HepG2 (cell line): ENCODE measurements around the gene FAM169A. TPM values are rescaled to one million over a fixed set of nuclear protein-coding genes. Genes with fewer than 3 reads are reported as not detected.
A peak's percentile ranks its signal among the peaks of the same experiment; 100 is the strongest.

Experiments used
- ATAC-seq: fragments of 200-7000 bp; cut with Tn5 transposase; 3 replicates; pipeline ENCODE4 v1.9.1; 2020; ENCODE audit warnings: mild to moderate bottlenecking, moderate library complexity
- BruUV-seq: library from RNA; stranded (reverse); fragments of 400-500 nt; replicated peaks from 2 replicates; lab custom pipeline; 2021; lab: Mats Ljungman, UMichigan
- CTCF ChIA-PET: fragments of 300-600 bp; formaldehyde crosslinking; extraction: SDS; loops from one replicate; lab custom pipeline; 2021; ENCODE audit warnings: low total read pairs, inconsistent platforms, low intra/inter-chr PET ratio; lab: Yijun Ruan, JAX
- POLR2A ChIA-PET: fragments of 350-600 bp; sonication (Branson Sonifier 250); formaldehyde crosslinking; loops from one replicate; lab custom pipeline; 2020; ENCODE audit warnings: antibody characterized with exemption, inconsistent platforms; lab: Yijun Ruan, JAX
- DNase-seq: peaks from one replicate; pipeline ENCODE4 v3.0.0-alpha.2; 2015; ENCODE audit warnings: low spot score
- FAIRE-seq: peaks from 3 replicates; lab custom pipeline; 2011; peaks lifted over from hg19 to GRCh38; lab: Jason Lieb, UNC
- H2AFZ ChIP-seq: one replicate; pipeline ENCODE4 v1.6.1; 2011; ENCODE audit warnings: low read length, inconsistent platforms
- H3K27ac ChIP-seq: fragments of 300-600 bp; 3 replicates; pipeline ENCODE4 v1.8.0; 2011; ENCODE audit warnings: mixed run types, mild to moderate bottlenecking, mixed read lengths, low read length, inconsistent platforms; ENCODE audit not compliant: insufficient read depth; ENCODE audit errors: extremely low read length
- H3K27me3 ChIP-seq, 2 experiments: fragments of 200-600 bp in 1 of 2; 2 replicates in 1 of 2; 3 replicates in 1 of 2; pipeline versions ENCODE4 v1.6.0 to v1.8.0; 2011; ENCODE audit warnings: low read length in 2 of 2, mild to moderate bottlenecking in 2 of 2, moderate library complexity in 2 of 2, inconsistent platforms in 1 of 2; ENCODE audit not compliant: insufficient read depth in 2 of 2, control insufficient read depth in 1 of 2
- H3K36me3 ChIP-seq, 2 experiments: fragments of 200-600 bp in 1 of 2; replicated peaks in 1 of 2; 2 replicates in 1 of 2; 3 replicates in 1 of 2; pipeline versions ENCODE4 v1.5.1 to v1.8.0; 2011; ENCODE audit warnings: low read length in 2 of 2, inconsistent platforms in 1 of 2; ENCODE audit not compliant: insufficient read depth in 2 of 2, control insufficient read depth in 1 of 2
- H3K4me1 ChIP-seq: 2 replicates; pipeline ENCODE4 v1.5.1; 2012; ENCODE audit warnings: low read length, inconsistent platforms; ENCODE audit not compliant: insufficient read depth
- H3K4me2 ChIP-seq: 2 replicates; pipeline ENCODE4 v1.6.0; 2011; ENCODE audit warnings: low read depth, low read length, inconsistent platforms
- H3K4me3 ChIP-seq, 3 experiments: fragments of 200-600 bp in 1 of 3; sonication (generic), shearing (Covaris generic) in 1 of 3; replicated peaks in 1 of 3; 2 replicates each; pipeline ENCODE4 v1.5.1; 2011 to 2016; ENCODE audit warnings: low read length in 3 of 3, inconsistent platforms in 2 of 3, low read depth in 2 of 3, mild to moderate bottlenecking in 2 of 3, control low read depth in 1 of 3, mixed read lengths in 1 of 3; ENCODE audit not compliant: insufficient read depth in 1 of 3
- H3K79me2 ChIP-seq: one replicate; pipeline ENCODE4 v1.6.1; 2011; ENCODE audit warnings: low read length, inconsistent platforms; ENCODE audit not compliant: insufficient read depth
- H3K9ac ChIP-seq: 2 replicates; pipeline ENCODE4 v1.6.0; 2011; ENCODE audit warnings: mild to moderate bottlenecking, low read depth, low read length, inconsistent platforms; ENCODE audit not compliant: insufficient read depth
- H3K9me3 ChIP-seq: 2 replicates; pipeline ENCODE4 v1.5.1; 2012; ENCODE audit warnings: mild to moderate bottlenecking, low read length
- H4K20me1 ChIP-seq: 2 replicates; pipeline ENCODE4 v1.6.0; 2011; ENCODE audit warnings: inconsistent platforms, mild to moderate bottlenecking, low read length, moderate library complexity; ENCODE audit not compliant: insufficient read depth
- FOSL2 ChIP-seq: sonication (generic); formaldehyde crosslinking; IDR thresholded peaks from 2 replicates; pipeline ENCODE4 v1.4.0; 2020; ENCODE audit warnings: missing genetic modification reagents
- MATR3 ChIP-seq: sonication (generic); formaldehyde crosslinking; IDR thresholded peaks from 2 replicates; pipeline ENCODE4 v1.4.0; 2020; ENCODE audit warnings: missing genetic modification reagents
- TAF15 ChIP-seq: fragments of 200-400 bp; formaldehyde crosslinking; IDR thresholded peaks from one replicate; pipeline ENCODE4 v1.6.1; 2018; ENCODE audit warnings: mild to moderate bottlenecking, low read depth, low read length; ENCODE audit not compliant: poor library complexity, severe bottlenecking
- TMF1 ChIP-seq: sonication (generic); formaldehyde crosslinking; IDR thresholded peaks from 2 replicates; pipeline ENCODE4 v1.8.1; 2022; ENCODE audit warnings: low read depth, missing genetic modification reagents
- TRIM22 ChIP-seq: fragments of 450-650 bp; IDR thresholded peaks from 2 replicates; pipeline ENCODE4 v1.6.1; 2017
- ZBTB43 ChIP-seq: sonication (generic); formaldehyde crosslinking; conservative IDR thresholded peaks from 2 replicates; pipeline ENCODE4 v1.4.0; 2020; ENCODE audit warnings: missing genetic modification reagents
- ZHX2 ChIP-seq, 2 experiments: sonication (generic) in 1 of 2; formaldehyde crosslinking in 1 of 2; IDR thresholded peaks; 2 replicates each; pipeline versions ENCODE4 v1.6.1 to v1.9.0; 2014 to 2022; ENCODE audit warnings: antibody characterized with exemption in 1 of 2, borderline replicate concordance in 1 of 2, inconsistent platforms in 1 of 2, low read depth in 1 of 2, missing genetic modification reagents in 1 of 2
- ZNF282 ChIP-seq: fragments of 450-650 bp; IDR thresholded peaks from 2 replicates; pipeline ENCODE4 v1.6.1; 2018; ENCODE audit not compliant: partially characterized antibody
- ZNF790 ChIP-seq: sonication (generic); formaldehyde crosslinking; IDR thresholded peaks from 2 replicates; pipeline ENCODE4 v1.8.0; 2022; ENCODE audit warnings: missing genetic modification reagents, mild to moderate bottlenecking, borderline replicate concordance
- ZSCAN25 ChIP-seq: sonication (generic); formaldehyde crosslinking; IDR thresholded peaks from 2 replicates; pipeline ENCODE4 v1.8.0; 2022; ENCODE audit warnings: mild to moderate bottlenecking, missing genetic modification reagents
- WGBS: methylation state at CpG from one replicate; pipeline ENCODE4 v1.1.6; 2017; ENCODE audit warnings: low lambda C conversion rate; 5-methylcytosine and 5-hydroxymethylcytosine counted together
- in situ Hi-C: cut with HindIII; loops from 2 replicates; pipeline ENCODE4 v1.10.0; 2017; ENCODE audit warnings: low pct_unique_long_range_greater_than_20kb; ENCODE audit not compliant: extremely low pct_ligation_motif_present
- intact Hi-C: fragments of 100-400 bp; cut with micrococcal nuclease; formaldehyde crosslinking; loops from one replicate; pipeline ENCODE4 v1.10.0; 2022; ENCODE audit not compliant: unreplicated experiment
- polyA plus RNA-seq, 8 experiments: library from polyadenylated mRNA; depleted of rRNA in 3 of 8; stranded (reverse) in 7 of 8; unstranded in 1 of 8; fragments of >200 nt; fragmentation: Illumina TruSeq in 4 of 8; extraction: Trizol in 4 of 8; gene quantifications; 2 replicates each; pipeline versions ENCODE4 v1.2.1 to v1.2.3, GENCODE V29; 2011 to 2016; ENCODE audit warnings: low read depth in 4 of 8, missing spikeins in 1 of 8, mixed read lengths in 1 of 8; ENCODE audit not compliant: insufficient read depth in 1 of 8
- total RNA-seq, 5 experiments: library from RNA; depleted of rRNA; stranded (reverse); fragments of >200 nt; fragmentation: Illumina TruSeq; extraction: Trizol; gene quantifications; 2 replicates each; pipeline ENCODE4 v1.2.3, GENCODE V29; 2016; ENCODE audit warnings: low read depth in 1 of 5

FAM169A gene
- total and polyA plus RNA-seq, 2 of the 13 experiments (the other 11 are each of a cell fraction or from before 2014, with no cell fraction given) = 21.1 to 110 TPM

GRCh38 chr5:74762599-74762998 lies 103.6 kb downstream of the FAM169A start:
- Histone ChIP-seq H3K4me3 (no peak overlapping the region), H3K9me3 (no peaks in the 10 kb centered on the region), H2AFZ (no peak overlapping the region), H3K36me3 (peaks cover 4 to 31% of the 10 kb centered on the region in 2 experiments), H3K27ac (no peak overlapping the region), H3K79me2 (peaks cover 33% of the 10 kb centered on the region), H4K20me1 (no peaks in the 10 kb centered on the region)
- no peak for ATAC-seq
- in situ Hi-C loops = no loop called here
- TF ChIP-seq ZBTB43 (CRISPR knock-in tag) (no peak), ZNF790 (CRISPR knock-in tag) (no peak), FOSL2 (CRISPR knock-in tag) (peak; percentile 81), TMF1 (no peak)
- TF ChIP-seq, all 625 proteins: peak for 1
- ChIA-PET POLR2A (no interaction called here), CTCF (no interaction called here)
- FAIRE-seq (no peak), DNase-seq (peak; percentile 22)
- Histone ChIP-seq H3K4me1 (peaks cover 17% of the 10 kb centered on the region), H3K9ac (no peak overlapping the region), H3K27me3 (no peaks in the 10 kb centered on the region; a peak in 1 of 5 replicates), H3K4me2 (no peak overlapping the region)
- 98% methylated on average over 2 of the region's 2 CpGs for WGBS
- intact Hi-C loops = no loop called here
- BruUV-seq = no TSS peak

- intact Hi-C loops = no loop called here
- H3K27ac ChIP-seq = no peak overlapping the region
- H3K4me1 ChIP-seq = peaks cover 17% of the 10 kb centered on the region
- no peak overlapping the region for H2AFZ ChIP-seq
- H3K79me2 ChIP-seq = peaks cover 21% of the 10 kb centered on the region
- H3K9me3 ChIP-seq = no peaks in the 10 kb centered on the region
- no peak for ATAC-seq
- no peak for FAIRE-seq
- ChIA-PET POLR2A (no interaction called here), CTCF (no interaction called here)
- BruUV-seq = no TSS peak
- peaks cover 6 to 41% of the 10 kb centered on the region in 2 experiments for H3K36me3 ChIP-seq
- H4K20me1 ChIP-seq = no peaks in the 10 kb centered on the region
- 85% methylated on average over 1 of the region's 1 CpG for WGBS
- no peak overlapping the region for H3K9ac ChIP-seq
- H3K27me3 ChIP-seq = no peaks in the 10 kb centered on the region; a peak in 1 of 5 replicates
- no peak overlapping the region for H3K4me2 ChIP-seq
- no peak overlapping the region for H3K4me3 ChIP-seq
- in situ Hi-C loops = no loop called here
- DNase-seq = no peak
- TF ChIP-seq TRIM22 = no peak
- TF ChIP-seq MATR3 (CRISPR knock-in tag) = no peak
- TF ChIP-seq ZSCAN25 (CRISPR knock-in tag) = no peak
- TF ChIP-seq ZNF282 = no peak
- TF ChIP-seq ZHX2 (IDR thresholded peaks at IDR 0.05; ENCODE audit: low read depth) = no peak
- TF ChIP-seq ZHX2 (CRISPR knock-in tag; IDR thresholded peaks at IDR 0.05; ENCODE audit: borderline replicate concordance) = no peak
- no peak for TF ChIP-seq TAF15
Measured at GRCh38 chr5:74761241-74761640, 104.9 kb downstream of the FAM169A start.
